Small intestine (tissue), 7 donors: ENCODE results near the gene MAOA. TPM values are rescaled to one million over a fixed set of nuclear protein-coding genes. Genes with fewer than 3 reads are reported as not detected.

Experiments
- DNase-seq, 2 donors: peaks; one replicate each; pipeline versions ENCODE4 v3.0.0 to v3.0.0-alpha.2; 2013
- FAIRE-seq: peaks from 2 replicates; lab custom pipeline; 2012; peaks lifted over from hg19 to GRCh38; lab: Jason Lieb, UNC
- H3K27ac ChIP-seq, 3 donors: one replicate each; pipeline ENCODE4 v1.5.1; 2013; ENCODE audit warnings: low read length in 2 of 3, mild to moderate bottlenecking in 2 of 3, control low read depth in 1 of 3, inconsistent platforms in 1 of 3, low read depth in 1 of 3, moderate library complexity in 1 of 3
- H3K27me3 ChIP-seq, 3 donors: one replicate each; pipeline ENCODE4 v1.6.1; 2013; ENCODE audit warnings: low read length in 3 of 3, inconsistent platforms in 1 of 3; ENCODE audit not compliant: control insufficient read depth in 3 of 3, insufficient read depth in 3 of 3
- H3K36me3 ChIP-seq, 3 donors: one replicate each; pipeline ENCODE4 v1.6.1; 2013; ENCODE audit warnings: low read length in 3 of 3, inconsistent platforms in 1 of 3, low read depth in 1 of 3, mild to moderate bottlenecking in 1 of 3, moderate library complexity in 1 of 3; ENCODE audit not compliant: control insufficient read depth in 3 of 3, insufficient read depth in 2 of 3
- H3K4me1 ChIP-seq, 3 donors: one replicate each; pipeline ENCODE4 v1.6.1; 2013; ENCODE audit warnings: low read length in 2 of 3, inconsistent platforms in 1 of 3, low read depth in 1 of 3, mild to moderate bottlenecking in 1 of 3, moderate library complexity in 1 of 3; ENCODE audit not compliant: control insufficient read depth in 3 of 3, insufficient read depth in 2 of 3
- H3K4me3 ChIP-seq, 3 donors: one replicate each; pipeline ENCODE4 v1.5.1; 2013; ENCODE audit warnings: low read length in 3 of 3, control low read depth in 1 of 3, inconsistent platforms in 1 of 3, low read depth in 1 of 3, mild to moderate bottlenecking in 1 of 3, moderate library complexity in 1 of 3
- H3K9me3 ChIP-seq, 2 donors: one replicate each; pipeline ENCODE4 v1.6.1; 2013; ENCODE audit warnings: low read depth in 1 of 2, low read length in 1 of 2; ENCODE audit not compliant: control insufficient read depth in 2 of 2, insufficient read depth in 1 of 2
- WGBS, 3 donors: extraction: QIAGEN DNeasy Blood & Tissue Kit; methylation state at CpG; one replicate each; pipeline ENCODE4 v1.1.7; 2013; 5-methylcytosine and 5-hydroxymethylcytosine counted together
- polyA plus RNA-seq, 4 donors: library from polyadenylated mRNA; stranded (reverse) in 3 of 4; unstranded in 1 of 4; fragments of 200-250 nt in 3 of 4; fragments of 120-200 nt in 1 of 4; gene quantifications; one replicate each; pipeline versions ENCODE4 v1.2.1 to v1.2.3, GENCODE V29; 2013
- donor health status: healthy with polysubstance abuse.
- donor health status: control.
- donor health status: control.
- donor health status: Bipolar disorder and iron deficiency.
- donor health status: healthy.

MAOA gene
- polyA plus RNA-seq, 4 donors = 164 to 348 (median 175) TPM

- H3K27me3 ChIP-seq = no peaks in the 10 kb centered on the region
- no peaks in the 10 kb centered on the region for H3K4me1 ChIP-seq
- H3K27ac ChIP-seq = no peak overlapping the region
- FAIRE-seq = no peak
- whole genome bisulfite sequencing, 3 donors = 75 to 89% (median 79%) methylated on average over 3 of the region's 3 CpGs
- H3K4me3 ChIP-seq = no peak overlapping the region
- no peak for DNase-seq
- no peaks in the 10 kb centered on the region for H3K9me3 ChIP-seq
- H3K36me3 ChIP-seq = peaks cover 0 to 19% (median 3%) of the 10 kb centered on the region in 3 donors
Observed at GRCh38 chrX:43735957-43736356, 79.9 kb downstream of the MAOA start.

GRCh38 chrX:43741843-43742573 lies 85.9 kb downstream of the MAOA start:
- no peak overlapping the region for H3K4me3 ChIP-seq
- H3K27me3 ChIP-seq = no peaks in the 10 kb centered on the region
- peaks cover 0 to 23% (median 3%) of the 10 kb centered on the region in 3 donors for H3K36me3 ChIP-seq
- H3K4me1 ChIP-seq = peaks cover 0 to 19% (median 0%) of the 10 kb centered on the region in 3 donors
- FAIRE-seq = no peak
- peak overlapping the region in 1 of 3 donors; percentile 17 for H3K27ac ChIP-seq
- H3K9me3 ChIP-seq = no peaks in the 10 kb centered on the region
- DNase-seq = no peak
- 41 to 56% (median 49%) methylated on average over 7 of the region's 7 CpGs for WGBS, 3 donors

GRCh38 chrX:43743100-43743822 lies 87.2 kb downstream of the MAOA start:
- Histone ChIP-seq H3K27ac (no peak overlapping the region), H3K9me3 (no peaks in the 10 kb centered on the region), H3K27me3 (no peaks in the 10 kb centered on the region), H3K4me3 (no peak overlapping the region), H3K4me1 (peaks cover 0 to 26% (median 0%) of the 10 kb centered on the region in 3 donors), H3K36me3 (peaks cover 0 to 23% (median 3%) of the 10 kb centered on the region in 3 donors)
- 38 to 60% (median 48%) methylated on average over 5 of the region's 5 CpGs for WGBS, 3 donors
- no peak for DNase-seq
- FAIRE-seq = no peak

GRCh38 chrX:43744284-43744683 lies 88.2 kb downstream of the MAOA start:
- no peaks in the 10 kb centered on the region for H3K27me3 ChIP-seq
- H3K4me1 ChIP-seq = peaks cover 0 to 26% (median 0%) of the 10 kb centered on the region in 3 donors
- no peak for FAIRE-seq
- DNase-seq = no peak
- no peaks in the 10 kb centered on the region for H3K9me3 ChIP-seq
- WGBS, 3 donors = 53 to 76% (median 60%) methylated on average over 3 of the region's 3 CpGs
- no peak overlapping the region for H3K27ac ChIP-seq
- no peak overlapping the region for H3K4me3 ChIP-seq
- peaks cover 0 to 19% (median 3%) of the 10 kb centered on the region in 3 donors for H3K36me3 ChIP-seq

GRCh38 chrX:43745938-43746721 lies 90.0 kb downstream of the MAOA start:
- Histone ChIP-seq H3K27me3 (no peaks in the 10 kb centered on the region), H3K9me3 (no peaks in the 10 kb centered on the region), H3K4me1 (peaks cover 0 to 26% (median 0%) of the 10 kb centered on the region in 3 donors), H3K27ac (peak overlapping the region in 1 of 3 donors; percentile 80), H3K4me3 (no peak overlapping the region), H3K36me3 (peaks cover 0 to 19% (median 3%) of the 10 kb centered on the region in 3 donors)
- WGBS, 3 donors = 12 to 50% (median 34%) methylated on average over 6 of the region's 6 CpGs
- peak; percentile 75 for FAIRE-seq
- peak; percentile 51 to 59 for DNase-seq

- FAIRE-seq (peak; percentile 49), DNase-seq (peak; percentile 33 to 54)
- Histone ChIP-seq H3K9me3 (peaks cover 0 to 6% of the 10 kb centered on the region in 2 donors), H3K36me3 (peaks cover 0 to 13% (median 3%) of the 10 kb centered on the region in 3 donors), H3K27ac (peak overlapping the region in 2 of 3 donors; percentile 27 to 80), H3K4me1 (peaks cover 0 to 26% (median 0%) of the 10 kb centered on the region in 3 donors), H3K4me3 (no peak overlapping the region), H3K27me3 (no peaks in the 10 kb centered on the region)
- 20 to 60% (median 28%) methylated on average over 2 of the region's 2 CpGs for WGBS, 3 donors
Observed at GRCh38 chrX:43747476-43747875, 91.4 kb downstream of the MAOA start.

- Histone ChIP-seq H3K4me1 (peaks cover 0 to 24% (median 0%) of the 10 kb centered on the region in 3 donors), H3K36me3 (no peaks in the 10 kb centered on the region), H3K4me3 (no peak overlapping the region), H3K27ac (no peak overlapping the region), H3K9me3 (peaks cover 0 to 6% of the 10 kb centered on the region in 2 donors), H3K27me3 (no peaks in the 10 kb centered on the region)
- DNase-seq (peak; percentile 66 to 84), FAIRE-seq (no peak)
- WGBS, 3 donors = 6 to 12% (median 7%) methylated on average over 6 of the region's 6 CpGs
Observed at GRCh38 chrX:43750248-43750676, 94.2 kb downstream of the MAOA start.

- WGBS, 3 donors = 60 to 78% (median 77%) methylated on average over 3 of the region's 3 CpGs
- H3K9me3 ChIP-seq = peaks cover 0 to 6% of the 10 kb centered on the region in 2 donors
- H3K27me3 ChIP-seq = no peaks in the 10 kb centered on the region
- no peaks in the 10 kb centered on the region for H3K36me3 ChIP-seq
- H3K4me1 ChIP-seq = no peaks in the 10 kb centered on the region
- H3K27ac ChIP-seq = no peak overlapping the region
- FAIRE-seq (no peak), DNase-seq (no peak)
- no peak overlapping the region for H3K4me3 ChIP-seq
Observed at GRCh38 chrX:43753637-43754036, 97.5 kb downstream of the MAOA start.
